ENCODE results near the gene RPP25L. TPM values are rescaled to one million over a fixed set of nuclear protein-coding genes. Genes with fewer than 3 reads are reported as not detected.

The RPP25L gene
- polyA plus RNA-seq, 3 donors = 20.1 to 42.3 (median 39.4) TPM

GRCh38 chr9:34659592-34660253 is 47.8 kb upstream of the RPP25L start:
- H3K27ac ChIP-seq (ENCODE audit: low read depth in 1 of 2, low read length in 2 of 2) = no peak overlapping the region
- intact Hi-C loops (cut with micrococcal nuclease) = loop anchor here (10.0 kb wide), 2 partner anchors 325 to 455 kb away; partner anchors contain the start of genes ATOSB (in 1 of the 2) and DNAJB5 (in 1 of the 2)
- Mint-ChIP-seq H3K36me3 (peaks cover 0 to 2% of the 10 kb centered on the region in 2 donors), H3K27me3 (ENCODE audit: low read depth in 3 of 3) (peaks cover 1 to 5% (median 3%) of the 10 kb centered on the region in 3 donors), H3K9me3 (peaks cover 0 to 3% (median 0%) of the 10 kb centered on the region in 7 donors), H3K4me3 (no peak overlapping the region), H3K4me1 (peaks cover 7% of the 10 kb centered on the region), H3K27ac (no peak overlapping the region)
- no peak overlapping the region for H3K9ac ChIP-seq (ENCODE audit: insufficient read depth, low read length, poor library complexity, severe bottlenecking)
- H3K4me2 ChIP-seq (replicated peaks; ENCODE audit: extremely low read depth, low read length, poor library complexity, severe bottlenecking) = no peak overlapping the region
- H3K79me2 ChIP-seq (ENCODE audit: insufficient read depth, low read length) = no peaks in the 10 kb centered on the region
- H3K36me3 ChIP-seq (replicated peaks in 1 of 2; ENCODE audit: control insufficient read depth in 1 of 2, insufficient read depth in 2 of 2, low read length in 2 of 2) = no peaks in the 10 kb centered on the region
- H3K27me3 ChIP-seq (ENCODE audit: control insufficient read depth in 2 of 2, insufficient read depth in 2 of 2, low read length in 2 of 2) = no peaks in the 10 kb centered on the region
- no peaks in the 10 kb centered on the region for H4K20me1 ChIP-seq (ENCODE audit: insufficient read depth, low read length)
- H3K9me3 ChIP-seq (replicated peaks in 1 of 2; ENCODE audit: control insufficient read depth in 1 of 2, insufficient read depth in 1 of 2, low read length in 2 of 2) = no peaks in the 10 kb centered on the region
- DNase-seq = no peak
- no peak overlapping the region for H2AFZ ChIP-seq (ENCODE audit: insufficient read depth, low read depth, low read length, poor library complexity, severe bottlenecking)
- TF ChIP-seq, protein P1, sequence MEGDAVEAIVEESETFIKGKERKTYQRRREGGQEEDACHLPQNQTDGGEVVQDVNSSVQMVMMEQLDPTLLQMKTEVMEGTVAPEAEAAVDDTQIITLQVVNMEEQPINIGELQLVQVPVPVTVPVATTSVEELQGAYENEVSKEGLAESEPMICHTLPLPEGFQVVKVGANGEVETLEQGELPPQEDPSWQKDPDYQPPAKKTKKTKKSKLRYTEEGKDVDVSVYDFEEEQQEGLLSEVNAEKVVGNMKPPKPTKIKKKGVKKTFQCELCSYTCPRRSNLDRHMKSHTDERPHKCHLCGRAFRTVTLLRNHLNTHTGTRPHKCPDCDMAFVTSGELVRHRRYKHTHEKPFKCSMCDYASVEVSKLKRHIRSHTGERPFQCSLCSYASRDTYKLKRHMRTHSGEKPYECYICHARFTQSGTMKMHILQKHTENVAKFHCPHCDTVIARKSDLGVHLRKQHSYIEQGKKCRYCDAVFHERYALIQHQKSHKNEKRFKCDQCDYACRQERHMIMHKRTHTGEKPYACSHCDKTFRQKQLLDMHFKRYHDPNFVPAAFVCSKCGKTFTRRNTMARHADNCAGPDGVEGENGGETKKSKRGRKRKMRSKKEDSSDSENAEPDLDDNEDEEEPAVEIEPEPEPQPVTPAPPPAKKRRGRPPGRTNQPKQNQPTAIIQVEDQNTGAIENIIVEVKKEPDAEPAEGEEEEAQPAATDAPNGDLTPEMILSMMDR (IDR thresholded peaks at IDR 0.05) = no peak
- H3K4me3 ChIP-seq (replicated peaks in 1 of 3; ENCODE audit: low read depth in 2 of 3, low read length in 3 of 3) = no peak overlapping the region
- WGBS (ENCODE audit: insufficient coverage) = 97% methylated on average over 8 of the region's 8 CpGs
- H3K4me1 ChIP-seq (ENCODE audit: control insufficient read depth in 1 of 2, insufficient read depth in 2 of 2, low read length in 2 of 2) = peaks cover 4 to 6% of the 10 kb centered on the region in 2 donors

DNA sequence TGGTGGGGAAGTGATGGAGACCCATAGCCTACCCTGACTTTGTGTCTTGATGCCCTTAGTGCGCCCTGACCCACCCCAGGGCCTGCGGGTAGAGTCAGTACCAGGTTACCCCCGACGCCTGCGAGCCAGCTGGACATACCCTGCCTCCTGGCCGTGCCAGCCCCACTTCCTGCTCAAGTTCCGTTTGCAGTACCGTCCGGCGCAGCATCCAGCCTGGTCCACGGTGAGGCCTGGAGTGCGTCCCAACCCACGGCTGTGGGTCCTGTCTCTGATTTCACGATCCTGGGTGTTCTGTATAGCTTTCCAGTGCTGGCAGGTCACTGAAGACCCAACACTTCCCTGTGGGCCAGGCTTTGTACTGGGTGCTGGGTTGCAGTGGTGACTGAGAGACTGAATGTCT is 46.6 kb upstream of the RPP25L start:
- H3K27me3 Mint-ChIP-seq (ENCODE audit: low read depth in 3 of 3) = peaks cover 4 to 5% (median 5%) of the 10 kb centered on the region in 3 donors
- Histone ChIP-seq H3K4me3 (replicated peaks in 1 of 3; ENCODE audit: low read depth in 2 of 3, low read length in 3 of 3) (no peak overlapping the region), H3K36me3 (replicated peaks in 1 of 2; ENCODE audit: control insufficient read depth in 1 of 2, insufficient read depth in 2 of 2, low read length in 2 of 2) (no peaks in the 10 kb centered on the region), H3K9me3 (replicated peaks in 1 of 2; ENCODE audit: control insufficient read depth in 1 of 2, insufficient read depth in 1 of 2, low read length in 2 of 2) (no peaks in the 10 kb centered on the region), H3K27me3 (ENCODE audit: control insufficient read depth in 2 of 2, insufficient read depth in 2 of 2, low read length in 2 of 2) (no peaks in the 10 kb centered on the region), H2AFZ (ENCODE audit: insufficient read depth, low read depth, low read length, poor library complexity, severe bottlenecking) (no peak overlapping the region), H4K20me1 (ENCODE audit: insufficient read depth, low read length) (no peaks in the 10 kb centered on the region), H3K4me2 (replicated peaks; ENCODE audit: extremely low read depth, low read length, poor library complexity, severe bottlenecking) (no peak overlapping the region), H3K9ac (ENCODE audit: insufficient read depth, low read length, poor library complexity, severe bottlenecking) (no peak overlapping the region), H3K79me2 (ENCODE audit: insufficient read depth, low read length) (no peaks in the 10 kb centered on the region), H3K4me1 (ENCODE audit: control insufficient read depth in 1 of 2, insufficient read depth in 2 of 2, low read length in 2 of 2) (no peaks in the 10 kb centered on the region), H3K27ac (ENCODE audit: low read depth in 1 of 2, low read length in 2 of 2) (no peak overlapping the region)
- WGBS (ENCODE audit: insufficient coverage) = 93% methylated on average over 12 of the region's 14 CpGs
- peaks cover 0 to 2% of the 10 kb centered on the region in 2 donors for H3K36me3 Mint-ChIP-seq
- peak overlapping the region in 1 of 7 donors; percentile 42 for H3K27ac Mint-ChIP-seq
- TF ChIP-seq, protein P1 (IDR thresholded peaks at IDR 0.05) = no peak
- peaks cover 2% of the 10 kb centered on the region for H3K4me1 Mint-ChIP-seq
- intact Hi-C loops (cut with micrococcal nuclease) = no loop called here
- peaks cover 0 to 3% (median 0%) of the 10 kb centered on the region in 7 donors for H3K9me3 Mint-ChIP-seq
- H3K4me3 Mint-ChIP-seq = no peak overlapping the region
- DNase-seq = no peak
